Neural progenitor cell (in vitro differentiated cells): ENCODE measurements around the gene SERPINB6. TPM values are rescaled to one million over a fixed set of nuclear protein-coding genes. Genes with fewer than 3 reads are reported as not detected.

Experiments used
- DNase-seq: peaks from one replicate; pipeline ENCODE4 v3.0.0-alpha.2; 2016; ENCODE audit warnings: low spot score
- H2AFZ ChIP-seq: fragments of 200-600 bp; sonication (generic); replicated peaks from 2 replicates; pipeline ENCODE4 v1.6.1; 2016; ENCODE audit warnings: antibody characterized with exemption
- H3F3A ChIP-seq: fragments of 200-600 bp; sonication (generic); 2 replicates; pipeline ENCODE4 v1.6.1; 2016; ENCODE audit warnings: antibody characterized with exemption, low read depth
- H3K27ac ChIP-seq: fragments of 200-600 bp; sonication (generic); 2 replicates; pipeline ENCODE4 v1.5.1; 2016; ENCODE audit warnings: mild to moderate bottlenecking
- H3K27me3 ChIP-seq: fragments of 200-600 bp; sonication (generic); 2 replicates; pipeline ENCODE4 v1.6.1; 2016; ENCODE audit warnings: mild to moderate bottlenecking, moderate library complexity
- H3K36me3 ChIP-seq: fragments of 200-600 bp; sonication (generic); 2 replicates; pipeline ENCODE4 v1.5.1; 2016
- H3K4me1 ChIP-seq: fragments of 200-600 bp; sonication (generic); 2 replicates; pipeline ENCODE4 v1.6.1; 2016; ENCODE audit warnings: mixed run types
- H3K4me2 ChIP-seq: fragments of 200-600 bp; sonication (generic); 2 replicates; pipeline ENCODE4 v1.6.1; 2016
- H3K4me3 ChIP-seq: fragments of 200-600 bp; sonication (generic); 2 replicates; pipeline ENCODE4 v1.5.1; 2016
- H3K79me2 ChIP-seq: fragments of 200-600 bp; sonication (generic); 2 replicates; pipeline ENCODE4 v1.6.1; 2016; ENCODE audit warnings: low read depth
- H3K9ac ChIP-seq: fragments of 200-600 bp; sonication (generic); 2 replicates; pipeline ENCODE4 v1.6.1; 2016
- H3K9me3 ChIP-seq: fragments of 200-600 bp; sonication (generic); 2 replicates; pipeline ENCODE4 v1.5.1; 2016; ENCODE audit warnings: low read depth
- H4K20me1 ChIP-seq: fragments of 200-600 bp; sonication (generic); 2 replicates; pipeline ENCODE4 v1.6.1; 2016; ENCODE audit warnings: low read depth
- H3K27ac Mint-ChIP-seq: 3 replicates; pipeline ENCODE4 v1.8.0; 2021; ENCODE audit warnings: mixed read lengths
- H3K27me3 Mint-ChIP-seq: 2 replicates; pipeline ENCODE4 v1.8.0; 2022; ENCODE audit warnings: low read depth, mild to moderate bottlenecking, inconsistent platforms, moderate library complexity, mixed read lengths; ENCODE audit not compliant: insufficient read depth
- H3K36me3 Mint-ChIP-seq: 3 replicates; pipeline ENCODE4 v1.8.0; 2021; ENCODE audit warnings: mixed read lengths
- H3K4me1 Mint-ChIP-seq: 3 replicates; pipeline ENCODE4 v1.8.0; 2021; ENCODE audit warnings: mixed read lengths
- H3K4me3 Mint-ChIP-seq: 3 replicates; pipeline ENCODE4 v1.8.0; 2021; ENCODE audit warnings: mild to moderate bottlenecking, moderate library complexity, mixed read lengths
- H3K9me3 Mint-ChIP-seq: 3 replicates; pipeline ENCODE4 v1.8.0; 2020; ENCODE audit warnings: mixed read lengths
- EZH2 ChIP-seq: fragments of 200-600 bp; sonication (generic); IDR thresholded peaks from 2 replicates; pipeline ENCODE4 v1.6.1; 2017; ENCODE audit warnings: antibody characterized with exemption, mild to moderate bottlenecking, moderate library complexity
- EZH2phosphoT487 ChIP-seq: fragments of 200-600 bp; sonication (generic); IDR thresholded peaks from 2 replicates; pipeline ENCODE4 v1.6.1; 2017; ENCODE audit warnings: antibody characterized with exemption
- total RNA-seq: library from RNA; depleted of rRNA; stranded (reverse); fragments of >200 nt; gene quantifications from 2 replicates; pipeline ENCODE4 v1.2.3, GENCODE V29; 2015; ENCODE audit warnings: low replicate concordance
- TF ChIP-seq, protein P1 (sequence below): fragments of 200-600 bp; sonication (generic); IDR thresholded peaks from 2 replicates; pipeline ENCODE4 v1.5.1; 2017; ENCODE audit warnings: antibody characterized with exemption, mild to moderate bottlenecking

Gene SERPINB6
- total RNA-seq, 1 donor from 2014 or later: 13.3 TPM

DNA sequence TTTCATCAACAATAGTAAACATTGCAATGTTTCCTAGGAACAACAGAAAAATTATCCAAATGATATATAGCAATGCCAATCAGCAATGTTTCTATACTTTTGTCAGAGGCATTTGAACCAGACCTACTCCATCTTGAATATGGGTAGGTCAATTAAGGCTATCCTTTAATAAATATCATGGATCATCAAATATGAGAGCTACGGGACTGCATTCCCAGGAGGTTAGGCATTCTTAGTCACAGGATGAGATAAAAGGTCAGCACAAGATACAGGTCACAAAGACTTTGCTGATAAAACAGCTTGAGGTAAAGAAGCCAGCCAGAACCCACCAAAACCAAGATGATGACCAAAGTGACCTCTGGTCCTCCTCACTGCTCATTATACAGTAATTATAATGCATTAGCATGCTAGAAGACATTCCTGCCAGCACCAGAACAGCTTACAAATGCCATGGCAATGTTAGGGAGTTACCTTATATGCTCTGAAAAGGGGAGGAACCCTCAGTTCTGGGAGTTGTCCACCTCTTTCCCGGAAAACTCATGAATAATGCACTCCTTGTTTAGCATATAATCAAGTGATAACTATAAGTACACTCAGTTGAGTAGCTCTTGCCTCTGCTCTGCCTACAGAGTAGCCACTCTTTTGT, 8.6 kb upstream of the SERPINB6 start:
- H3K9ac ChIP-seq: no peak overlapping the region
- H3K27ac ChIP-seq: no peak overlapping the region
- H3K4me3 Mint-ChIP-seq: no peak overlapping the region
- H3F3A ChIP-seq: no peaks in the 10 kb centered on the region
- no peaks in the 10 kb centered on the region for H3K79me2 ChIP-seq
- H3K9me3 Mint-ChIP-seq: no peaks in the 10 kb centered on the region
- H3K9me3 ChIP-seq: no peaks in the 10 kb centered on the region
- no peak overlapping the region for H3K27ac Mint-ChIP-seq
- H2AFZ ChIP-seq: no peak overlapping the region
- H3K4me2 ChIP-seq: no peak overlapping the region
- H3K36me3 ChIP-seq: no peaks in the 10 kb centered on the region
- H3K36me3 Mint-ChIP-seq: no peaks in the 10 kb centered on the region
- peaks cover 8% of the 10 kb centered on the region for H3K27me3 Mint-ChIP-seq
- H3K27me3 ChIP-seq: no peaks in the 10 kb centered on the region
- H3K4me3 ChIP-seq: no peak overlapping the region
- no peak for DNase-seq
- no peaks in the 10 kb centered on the region for H4K20me1 ChIP-seq
- TF ChIP-seq EZH2phosphoT487 (no peak), EZH2 (no peak)
- TF ChIP-seq, protein P1, sequence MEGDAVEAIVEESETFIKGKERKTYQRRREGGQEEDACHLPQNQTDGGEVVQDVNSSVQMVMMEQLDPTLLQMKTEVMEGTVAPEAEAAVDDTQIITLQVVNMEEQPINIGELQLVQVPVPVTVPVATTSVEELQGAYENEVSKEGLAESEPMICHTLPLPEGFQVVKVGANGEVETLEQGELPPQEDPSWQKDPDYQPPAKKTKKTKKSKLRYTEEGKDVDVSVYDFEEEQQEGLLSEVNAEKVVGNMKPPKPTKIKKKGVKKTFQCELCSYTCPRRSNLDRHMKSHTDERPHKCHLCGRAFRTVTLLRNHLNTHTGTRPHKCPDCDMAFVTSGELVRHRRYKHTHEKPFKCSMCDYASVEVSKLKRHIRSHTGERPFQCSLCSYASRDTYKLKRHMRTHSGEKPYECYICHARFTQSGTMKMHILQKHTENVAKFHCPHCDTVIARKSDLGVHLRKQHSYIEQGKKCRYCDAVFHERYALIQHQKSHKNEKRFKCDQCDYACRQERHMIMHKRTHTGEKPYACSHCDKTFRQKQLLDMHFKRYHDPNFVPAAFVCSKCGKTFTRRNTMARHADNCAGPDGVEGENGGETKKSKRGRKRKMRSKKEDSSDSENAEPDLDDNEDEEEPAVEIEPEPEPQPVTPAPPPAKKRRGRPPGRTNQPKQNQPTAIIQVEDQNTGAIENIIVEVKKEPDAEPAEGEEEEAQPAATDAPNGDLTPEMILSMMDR: no peak
- peaks cover 37% of the 10 kb centered on the region for H3K4me1 Mint-ChIP-seq
- peaks cover 4% of the 10 kb centered on the region for H3K4me1 ChIP-seq

DNA sequence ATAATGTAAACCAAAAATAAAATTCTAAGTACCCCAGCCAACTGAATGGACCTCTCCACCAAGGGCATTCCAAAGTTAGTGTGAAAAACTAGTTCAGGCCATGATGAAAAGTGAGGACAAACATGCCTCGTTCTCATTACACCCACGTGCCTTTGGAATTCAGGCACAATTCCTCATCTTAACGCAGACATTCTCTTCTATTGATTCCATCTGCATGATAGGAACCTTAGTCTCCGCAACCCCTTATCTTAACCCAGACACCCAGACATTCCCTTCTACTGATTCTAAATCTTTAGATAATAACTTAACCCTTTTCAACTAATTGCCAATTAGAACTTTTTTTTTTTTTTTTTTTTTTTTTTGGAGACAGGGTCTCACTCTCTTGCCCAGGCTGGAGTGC, 7.6 kb upstream of the SERPINB6 start:
- no peak for DNase-seq
- Mint-ChIP-seq H3K36me3 (no peaks in the 10 kb centered on the region), H3K27me3 (peaks cover 6% of the 10 kb centered on the region), H3K4me1 (peaks cover 33% of the 10 kb centered on the region), H3K27ac (no peak overlapping the region), H3K9me3 (no peaks in the 10 kb centered on the region), H3K4me3 (no peak overlapping the region)
- H3K27ac ChIP-seq: no peak overlapping the region
- H3K4me3 ChIP-seq: no peak overlapping the region
- no peak for TF ChIP-seq EZH2phosphoT487
- TF ChIP-seq, protein P1: no peak
- TF ChIP-seq EZH2: no peak
- no peaks in the 10 kb centered on the region for H3F3A ChIP-seq
- H3K79me2 ChIP-seq: no peaks in the 10 kb centered on the region
- H2AFZ ChIP-seq: no peak overlapping the region
- H3K4me2 ChIP-seq: no peak overlapping the region
- H3K9ac ChIP-seq: no peak overlapping the region
- no peaks in the 10 kb centered on the region for H3K36me3 ChIP-seq
- no peaks in the 10 kb centered on the region for H4K20me1 ChIP-seq
- H3K4me1 ChIP-seq: no peaks in the 10 kb centered on the region
- H3K27me3 ChIP-seq: peaks cover 4% of the 10 kb centered on the region
- H3K9me3 ChIP-seq: no peaks in the 10 kb centered on the region

DNA sequence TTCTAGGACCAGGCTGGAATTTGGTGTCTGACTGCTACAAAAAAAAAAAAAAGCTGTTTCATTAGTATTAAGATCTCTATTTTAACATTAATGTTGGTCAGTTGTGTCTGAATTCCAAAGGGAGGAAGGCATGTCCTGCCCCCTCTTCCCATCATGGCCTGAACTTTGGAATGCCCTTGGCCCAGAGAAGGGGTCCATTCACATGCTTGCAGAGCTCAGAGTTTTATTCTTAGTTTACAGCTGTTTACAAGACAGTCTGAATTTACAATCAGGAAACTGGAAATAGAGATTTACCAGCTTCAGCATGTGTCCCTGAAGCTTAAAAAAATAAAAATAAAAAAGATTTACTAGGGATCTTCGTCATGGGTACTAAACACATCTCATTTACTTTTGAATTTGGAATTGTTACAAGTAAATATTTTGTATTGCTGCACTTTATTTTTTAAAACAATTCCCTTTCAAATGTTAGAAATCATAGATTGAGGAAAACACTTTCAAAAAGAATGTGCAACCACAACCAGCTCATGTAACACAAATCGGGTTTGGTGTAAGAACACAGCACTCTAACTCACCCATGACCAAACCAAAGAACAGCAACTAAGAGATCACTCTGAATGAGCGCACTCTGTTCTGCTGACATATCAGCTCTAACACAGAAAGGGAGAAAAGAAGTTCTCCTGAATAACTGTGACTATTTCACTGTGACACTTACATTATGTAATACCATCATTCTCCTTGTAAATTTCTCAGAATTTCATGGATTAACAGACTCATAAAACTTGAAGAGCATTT, 6.6 kb upstream of the SERPINB6 start:
- Mint-ChIP-seq H3K27ac (no peak overlapping the region), H3K27me3 (peaks cover 10% of the 10 kb centered on the region), H3K4me3 (no peak overlapping the region), H3K9me3 (peaks cover 2% of the 10 kb centered on the region), H3K36me3 (peaks cover 1% of the 10 kb centered on the region), H3K4me1 (peaks cover 25% of the 10 kb centered on the region)
- H3K79me2 ChIP-seq: no peaks in the 10 kb centered on the region
- H3K4me3 ChIP-seq: no peak overlapping the region
- no peak for DNase-seq
- no peaks in the 10 kb centered on the region for H3K4me1 ChIP-seq
- no peak overlapping the region for H3K9ac ChIP-seq
- H3K27ac ChIP-seq: no peak overlapping the region
- no peaks in the 10 kb centered on the region for H3K9me3 ChIP-seq
- no peak overlapping the region for H2AFZ ChIP-seq
- H3K4me2 ChIP-seq: no peak overlapping the region
- no peaks in the 10 kb centered on the region for H3K36me3 ChIP-seq
- no peaks in the 10 kb centered on the region for H4K20me1 ChIP-seq
- no peaks in the 10 kb centered on the region for H3F3A ChIP-seq
- TF ChIP-seq, protein P1: no peak
- TF ChIP-seq EZH2phosphoT487: no peak
- no peak for TF ChIP-seq EZH2
- peaks cover 11% of the 10 kb centered on the region for H3K27me3 ChIP-seq
